GM12891 (cell line): ENCODE measurements around the gene ERAL1.
A peak's percentile ranks its signal among the peaks of the same experiment; 100 is the strongest.
"Not testable (repeated sequence)": the region's sequence is repeated elsewhere in the genome, so short reads cannot be mapped to it uniquely, and the experiment has no call there.

Experiments used
- DNase-seq: peaks from one replicate; pipeline ENCODE4 v3.0.0; 2011; ENCODE audit warnings: low spot score; ENCODE audit not compliant: insufficient read length
- FAIRE-seq: peaks from 2 replicates; lab custom pipeline; 2011; peaks lifted over from hg19 to GRCh38; lab: Jason Lieb, UNC
- PAX5 ChIP-seq: IDR thresholded peaks from 2 replicates; pipeline ENCODE4 v1.6.1; 2011; ENCODE audit warnings: low read length, moderate library complexity, mild to moderate bottlenecking; ENCODE audit not compliant: insufficient read depth, severe bottlenecking
- POLR2A ChIP-seq: IDR thresholded peaks from 2 replicates; pipeline ENCODE4 v1.6.1; 2011; ENCODE audit warnings: low read depth, low read length, control low read depth
- POLR2AphosphoS5 ChIP-seq: IDR thresholded peaks from 2 replicates; pipeline ENCODE4 v1.6.1; 2011; ENCODE audit warnings: low read depth, low read length, control low read depth
- POU2F2 ChIP-seq: IDR thresholded peaks from 2 replicates; pipeline ENCODE4 v1.6.1; 2011; ENCODE audit warnings: low read depth, mild to moderate bottlenecking, control low read depth, low read length, moderate library complexity
- SPI1 ChIP-seq: IDR thresholded peaks from 2 replicates; pipeline ENCODE4 v1.6.1; 2011; ENCODE audit warnings: low read depth, low read length, control low read depth
- TAF1 ChIP-seq: IDR thresholded peaks from 2 replicates; pipeline ENCODE4 v1.6.1; 2011; ENCODE audit warnings: low read depth, low read length, control low read depth

ERAL1 gene

GRCh38 chr17:28887871-28888471, 33.2 kb downstream of the ERAL1 start:
- FAIRE-seq (peak; percentile 70), DNase-seq (no peak)
- no peak for TF ChIP-seq POLR2A
- no peak for TF ChIP-seq PAX5
- TF ChIP-seq POU2F2, result no peak
- TF ChIP-seq SPI1, result peak; percentile 78

GRCh38 chr17:28888832-28889231, 34.0 kb downstream of the ERAL1 start:
- no peak for TF ChIP-seq POU2F2
- FAIRE-seq (no peak), DNase-seq (no peak)

- no peak for TF ChIP-seq POLR2AphosphoS5
- TF ChIP-seq POLR2A, result no peak
- TF ChIP-seq SPI1, result no peak
- no peak for TF ChIP-seq PAX5
- no peak for TF ChIP-seq POU2F2
- no peak for TF ChIP-seq TAF1
- DNase-seq (no peak), FAIRE-seq (no peak)
These were observed 35.2 kb downstream of the ERAL1 start for GRCh38 chr17:28889996-28890395.

- DNase-seq (no peak), FAIRE-seq (no peak)
- TF ChIP-seq PAX5, result no peak
- no peak for TF ChIP-seq POU2F2
- TF ChIP-seq TAF1, result no peak
These were observed 36.4 kb downstream of the ERAL1 start for GRCh38 chr17:28891201-28891600.

- FAIRE-seq, result no peak
- TF ChIP-seq TAF1, result no peak
- TF ChIP-seq POLR2A, result no peak
- TF ChIP-seq POLR2AphosphoS5, result no peak
- TF ChIP-seq SPI1, result no peak
- no peak for TF ChIP-seq POU2F2
- no peak for TF ChIP-seq PAX5
- DNase-seq, result no peak
These were observed 37.2 kb downstream of the ERAL1 start for GRCh38 chr17:28892024-28892423.

GRCh38 chr17:28893248-28894183, 38.7 kb downstream of the ERAL1 start:
- not testable (repeated sequence) for DNase-seq
- FAIRE-seq, result peak; percentile 59
- TF ChIP-seq PAX5 (peak; percentile 24), SPI1 (peak; percentile 84)

- no peak for FAIRE-seq
- TF ChIP-seq PAX5 (no peak), POLR2A (no peak), POU2F2 (no peak), SPI1 (no peak), TAF1 (no peak), POLR2AphosphoS5 (no peak)
- no peak for DNase-seq
These were observed 41.1 kb downstream of the ERAL1 start for GRCh38 chr17:28895794-28896447.

- no peak for TF ChIP-seq TAF1
- no peak for TF ChIP-seq SPI1
- TF ChIP-seq PAX5, result no peak
- TF ChIP-seq POLR2AphosphoS5, result no peak
- no peak for FAIRE-seq
- no peak for DNase-seq
These were observed 41.7 kb downstream of the ERAL1 start for GRCh38 chr17:28896491-28896883.

GRCh38 chr17:28896884-28897768, 42.3 kb downstream of the ERAL1 start, which contains the start of gene FLOT2:
FLOT2 (minus strand) TSS chr17:28897733; CDS start chr17:28897574, 159 bp downstream.
- FAIRE-seq, result peak; percentile 71
- TF ChIP-seq POLR2AphosphoS5, result no peak
- no peak for TF ChIP-seq PAX5
- TF ChIP-seq POLR2A, result peak; percentile 47; the same call in 1 of the 2 replicates
- TF ChIP-seq SPI1, result no peak
- no peak for TF ChIP-seq TAF1
- no peak for DNase-seq
